HS-5 (cell line): ENCODE results near the gene MVD.

Source experiments
- DNase-seq: peaks from one replicate; pipeline ENCODE4 v3.0.0-alpha.2; 2012; ENCODE audit warnings: low read depth

The MVD gene

GRCh38 chr16:88640498-88641247 is 22.2 kb downstream of the MVD start:
- DNase-seq: no peak

- DNase-seq: no peak
These were observed 22.8 kb downstream of the MVD start for GRCh38 chr16:88640039-88640495.

- DNase-seq: no peak
These were observed 23.5 kb downstream of the MVD start for GRCh38 chr16:88639231-88640038.

GRCh38 chr16:88638323-88639230 is 24.3 kb downstream of the MVD start, which contains the start of gene IL17C:
IL17C (plus strand) TSS chr16:88638572; CDS start chr16:88638642, 70 bp downstream.
- no peak for DNase-seq

- no peak for DNase-seq
These were observed 26.2 kb downstream of the MVD start for GRCh38 chr16:88636488-88637265.

GRCh38 chr16:88635671-88636319 is 27.1 kb downstream of the MVD start:
- no peak for DNase-seq

- no peak for DNase-seq
These were observed 27.8 kb downstream of the MVD start for GRCh38 chr16:88634994-88635670.

- no peak for DNase-seq
These were observed 28.5 kb downstream of the MVD start for GRCh38 chr16:88634141-88634993.

GRCh38 chr16:88633684-88634140 is 29.2 kb downstream of the MVD start:
- DNase-seq: no peak

- no peak for DNase-seq
These were observed 30.3 kb downstream of the MVD start for GRCh38 chr16:88632587-88632930.

- no peak for DNase-seq
These were observed 30.8 kb downstream of the MVD start for GRCh38 chr16:88631920-88632586.

- no peak for DNase-seq
These were observed 31.5 kb downstream of the MVD start for GRCh38 chr16:88631384-88631783.

- no peak for DNase-seq
These were observed 31.9 kb downstream of the MVD start for GRCh38 chr16:88630941-88631340.

GRCh38 chr16:88630433-88630832 is 32.5 kb downstream of the MVD start:
- DNase-seq: no peak

- no peak for DNase-seq
These were observed 33.1 kb downstream of the MVD start for GRCh38 chr16:88629835-88630234.

- DNase-seq: no peak
These were observed 34.3 kb downstream of the MVD start for GRCh38 chr16:88628512-88628974.

- DNase-seq: no peak
These were observed 35.1 kb downstream of the MVD start for GRCh38 chr16:88627531-88628411.

- DNase-seq: no peak
These were observed 36.2 kb downstream of the MVD start for GRCh38 chr16:88626646-88627045.
